HG03342 (cell line): ENCODE data around the gene SMARCB1.

Experiments used
- ATAC-seq: cut with Tn5 transposase; IDR thresholded peaks from one replicate; pipeline ENCODE4 v1.9.1; 2021; ENCODE audit warnings: mild to moderate bottlenecking, moderate library complexity; ENCODE audit not compliant: unreplicated experiment

Gene SMARCB1

GRCh38 chr22:23828800-23829680, 42.3 kb downstream of the SMARCB1 start:
- no peak for ATAC-seq

GRCh38 chr22:23829845-23830372, 43.1 kb downstream of the SMARCB1 start:
- no peak for ATAC-seq

- no peak for ATAC-seq
These were observed 44.5 kb downstream of the SMARCB1 start for GRCh38 chr22:23831261-23831660.

- no peak for ATAC-seq
These were observed 45.0 kb downstream of the SMARCB1 start for GRCh38 chr22:23831781-23832180.

- no peak for ATAC-seq
These were observed 45.7 kb downstream of the SMARCB1 start for GRCh38 chr22:23832226-23833016.

GRCh38 chr22:23833017-23833751, 46.4 kb downstream of the SMARCB1 start:
- ATAC-seq: no peak

- no peak for ATAC-seq
These were observed 47.1 kb downstream of the SMARCB1 start for GRCh38 chr22:23833911-23834317.

GRCh38 chr22:23834406-23834792, 47.6 kb downstream of the SMARCB1 start:
- ATAC-seq: no peak

GRCh38 chr22:23834793-23835483, 48.2 kb downstream of the SMARCB1 start:
- ATAC-seq: no peak

GRCh38 chr22:23835484-23836144, 48.8 kb downstream of the SMARCB1 start:
- ATAC-seq: no peak

- no peak for ATAC-seq
These were observed 49.5 kb downstream of the SMARCB1 start for GRCh38 chr22:23836281-23836680.

GRCh38 chr22:23836692-23837495, 50.1 kb downstream of the SMARCB1 start:
- ATAC-seq: no peak

- ATAC-seq: no peak
These were observed 50.7 kb downstream of the SMARCB1 start for GRCh38 chr22:23837496-23837859.

- peak; percentile 7 for ATAC-seq
These were observed 51.3 kb downstream of the SMARCB1 start for GRCh38 chr22:23837911-23838680.

GRCh38 chr22:23838681-23839468, 52.1 kb downstream of the SMARCB1 start, which contains the start of gene DERL3:
TSS of gene DERL3 (minus strand) at chr22:23839006. CDS start at chr22:23838987, 19 bp downstream.
- ATAC-seq: peak; percentile 76

- ATAC-seq: no peak
These were observed 53.3 kb downstream of the SMARCB1 start for GRCh38 chr22:23840026-23840425.

GRCh38 chr22:23841292-23841691, 54.5 kb downstream of the SMARCB1 start:
- no peak for ATAC-seq
